Endodermal cell (in vitro differentiated cells): ENCODE results near the gene CFAP46. TPM values are rescaled to one million over a fixed set of nuclear protein-coding genes. Genes with fewer than 3 reads are reported as not detected.

Experiments
- DNase-seq: peaks from one replicate; pipeline ENCODE4 v3.0.0-alpha.2; 2017
- H3K27ac ChIP-seq: 2 replicates; pipeline ENCODE4 v1.5.1; 2013; ENCODE audit warnings: mild to moderate bottlenecking, low read depth, low read length, moderate library complexity
- H3K27me3 ChIP-seq: 2 replicates; pipeline ENCODE4 v1.6.1; 2013; ENCODE audit warnings: mild to moderate bottlenecking, low read length, moderate library complexity; ENCODE audit not compliant: insufficient read depth, control insufficient read depth, poor library complexity, severe bottlenecking
- H3K36me3 ChIP-seq: 2 replicates; pipeline ENCODE4 v1.7.0; 2013; ENCODE audit warnings: mild to moderate bottlenecking, low read length, moderate library complexity; ENCODE audit not compliant: control insufficient read depth, insufficient read depth
- H3K4me1 ChIP-seq: one replicate; pipeline ENCODE4 v1.7.0; 2013; ENCODE audit warnings: low read length; ENCODE audit not compliant: control insufficient read depth, insufficient read depth
- H3K4me3 ChIP-seq: 2 replicates; pipeline ENCODE4 v1.5.1; 2013; ENCODE audit warnings: mild to moderate bottlenecking, low read length, moderate library complexity
- H3K9ac ChIP-seq: 2 replicates; pipeline ENCODE4 v1.6.1; 2013; ENCODE audit warnings: mild to moderate bottlenecking, low read length, moderate library complexity; ENCODE audit not compliant: poor library complexity, severe bottlenecking; ENCODE audit errors: extremely low read depth
- H3K9me3 ChIP-seq: 2 replicates; pipeline ENCODE4 v1.6.1; 2013; ENCODE audit warnings: mild to moderate bottlenecking, low read length, moderate library complexity; ENCODE audit not compliant: control insufficient read depth
- H3K27ac Mint-ChIP-seq: 2 replicates; pipeline ENCODE4 v1.8.0; 2020; ENCODE audit warnings: mixed read lengths
- H3K27me3 Mint-ChIP-seq: 2 replicates; pipeline ENCODE4 v1.8.0; 2021; ENCODE audit warnings: mild to moderate bottlenecking, mixed read lengths; ENCODE audit not compliant: insufficient read depth
- H3K36me3 Mint-ChIP-seq: 2 replicates; pipeline ENCODE4 v1.8.0; 2020; ENCODE audit warnings: low read depth, mixed read lengths
- H3K4me1 Mint-ChIP-seq: 2 replicates; pipeline ENCODE4 v1.8.0; 2020; ENCODE audit warnings: mixed read lengths
- H3K4me3 Mint-ChIP-seq: 2 replicates; pipeline ENCODE4 v1.8.0; 2020; ENCODE audit warnings: mild to moderate bottlenecking, moderate library complexity, mixed read lengths
- H3K9me3 Mint-ChIP-seq: 2 replicates; pipeline ENCODE4 v1.8.0; 2020; ENCODE audit warnings: mild to moderate bottlenecking, mixed read lengths
- CTCF ChIP-seq: fragments of 200-600 bp; sonication (generic); conservative IDR thresholded peaks from 2 replicates; pipeline ENCODE4 v1.5.0; 2021; ENCODE audit warnings: antibody characterized with exemption, mild to moderate bottlenecking
- WGBS, 2 experiments: methylation state at CpG; one replicate each; pipeline versions ENCODE4 v1.1.5 to v1.1.7; 2013; ENCODE audit warnings: missing lambda C conversion rate in 2 of 2, mixed read lengths in 1 of 2; ENCODE audit not compliant: insufficient coverage in 1 of 2, insufficient read length in 1 of 2; 5-methylcytosine and 5-hydroxymethylcytosine counted together
- total RNA-seq, 2 donors: library from RNA; stranded (reverse); fragmentation: NEBNext Ultra II Directional in 1 of 2; extraction: Animal tissue kit (Norgen Biotek cat#: 25700) in 1 of 2; gene quantifications; 2 replicates in 1 of 2; 3 replicates in 1 of 2; pipeline ENCODE4 v1.2.1, GENCODE V29; 2021

Gene CFAP46
- total RNA-seq, 2 donors from 2014 or later: 9.9 to 10.5 TPM

DNA sequence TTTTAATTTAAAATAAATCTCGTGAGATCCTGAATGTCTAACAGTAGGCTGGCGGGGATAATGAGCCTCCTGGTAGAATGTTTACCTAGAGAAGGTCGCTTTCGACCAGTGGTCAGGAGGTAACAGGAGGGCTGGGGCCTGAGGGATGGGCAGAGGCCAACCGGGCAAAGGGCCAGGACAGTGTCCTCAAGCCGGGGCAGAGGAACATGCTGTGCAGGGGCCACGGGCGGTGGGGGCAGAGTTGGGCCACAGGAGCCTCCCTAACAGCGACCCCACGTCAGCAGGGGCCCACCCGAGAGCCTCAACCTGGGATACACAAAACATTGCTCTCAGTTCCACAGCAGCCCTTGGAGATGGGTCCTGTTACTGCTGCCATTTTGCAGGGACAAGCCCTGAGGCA, 14.5 kb downstream of the CFAP46 start:
- 92 to 100% methylated on average over 3 to 11 of the region's 11 CpGs for WGBS, 2 experiments
- peaks cover 4% of the 10 kb centered on the region for H3K4me1 Mint-ChIP-seq
- H3K27ac Mint-ChIP-seq: no peak overlapping the region

DNA sequence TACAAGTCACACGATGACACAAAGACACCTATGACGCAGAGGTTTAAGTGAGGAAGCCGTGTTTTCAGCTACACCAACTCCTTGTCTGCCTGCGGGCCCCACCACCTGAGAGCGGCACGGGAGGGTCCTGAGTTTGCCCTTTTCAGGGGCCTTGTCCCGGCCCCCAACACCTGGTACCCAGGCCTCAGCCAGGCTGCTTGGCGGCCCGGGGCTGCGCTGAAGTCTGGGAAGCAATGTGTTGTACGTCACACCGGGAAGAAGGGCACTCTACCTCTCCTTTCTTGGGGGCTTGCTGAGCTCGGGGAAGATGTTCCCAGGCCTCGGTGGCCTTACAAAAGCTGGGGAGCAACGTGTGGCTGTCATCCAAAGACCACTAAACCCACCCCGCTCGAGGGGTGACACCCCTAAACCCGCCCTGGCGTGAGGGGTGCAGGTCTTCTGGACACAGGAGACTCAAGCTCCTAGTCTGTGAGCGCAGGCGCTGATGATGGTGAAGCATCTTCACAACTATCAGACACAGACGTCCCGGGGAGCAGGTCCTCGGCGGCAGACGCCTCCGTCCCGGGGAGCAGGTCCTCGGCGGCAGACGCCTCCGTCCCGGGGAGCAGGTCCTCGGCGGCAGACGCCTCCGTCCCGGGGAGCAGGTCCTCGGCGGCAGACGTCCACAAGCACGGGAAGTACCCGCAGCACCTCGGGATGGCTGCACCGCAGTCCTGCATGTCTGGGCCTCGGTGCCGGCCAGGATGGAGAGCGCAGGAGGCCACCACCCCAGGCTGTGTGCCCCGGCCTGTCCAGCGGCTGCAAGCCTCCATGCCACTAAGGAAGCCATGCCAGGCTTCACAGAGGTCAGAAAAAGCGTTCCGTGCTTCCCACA, 15.4 kb downstream of the CFAP46 start:
- TF ChIP-seq CTCF: no peak
- Mint-ChIP-seq H3K27me3 (no peaks in the 10 kb centered on the region), H3K9me3 (no peaks in the 10 kb centered on the region), H3K4me1 (no peaks in the 10 kb centered on the region), H3K27ac (no peak overlapping the region), H3K4me3 (no peak overlapping the region), H3K36me3 (no peaks in the 10 kb centered on the region)
- Histone ChIP-seq H3K27me3 (no peaks in the 10 kb centered on the region), H3K36me3 (peaks cover 5% of the 10 kb centered on the region), H3K27ac (no peak overlapping the region), H3K9ac (no peak overlapping the region), H3K9me3 (no peaks in the 10 kb centered on the region), H3K4me3 (no peak overlapping the region), H3K4me1 (no peaks in the 10 kb centered on the region)
- DNase-seq: no peak
- WGBS, 2 experiments: 93 to 95% methylated on average over 29 to 52 of the region's 52 CpGs

More for the DNA sequence above, 14.5 kb downstream of the CFAP46 start:
- Histone ChIP-seq H3K9ac (no peak overlapping the region), H3K4me3 (no peak overlapping the region), H3K4me1 (no peaks in the 10 kb centered on the region), H3K27ac (no peak overlapping the region), H3K27me3 (no peaks in the 10 kb centered on the region), H3K36me3 (peaks cover 5% of the 10 kb centered on the region), H3K9me3 (no peaks in the 10 kb centered on the region)
- Mint-ChIP-seq H3K27me3 (no peaks in the 10 kb centered on the region), H3K4me3 (no peak overlapping the region), H3K9me3 (no peaks in the 10 kb centered on the region), H3K36me3 (no peaks in the 10 kb centered on the region)
- no peak for TF ChIP-seq CTCF
- DNase-seq: no peak

GRCh38 chr10:132926070-132926469, 16.3 kb downstream of the CFAP46 start:
- H3K4me1 Mint-ChIP-seq: no peaks in the 10 kb centered on the region
- H3K27ac ChIP-seq: no peak overlapping the region
- no peak overlapping the region for H3K4me3 Mint-ChIP-seq
- H3K9me3 Mint-ChIP-seq: no peaks in the 10 kb centered on the region
- no peak overlapping the region for H3K27ac Mint-ChIP-seq
- 94 to 95% methylated on average over 12 to 21 of the region's 21 CpGs for WGBS, 2 experiments
- H3K4me1 ChIP-seq: no peaks in the 10 kb centered on the region
- no peak for TF ChIP-seq CTCF
- H3K36me3 Mint-ChIP-seq: no peaks in the 10 kb centered on the region
- no peak overlapping the region for H3K9ac ChIP-seq
- H3K27me3 ChIP-seq: no peaks in the 10 kb centered on the region
- H3K27me3 Mint-ChIP-seq: no peaks in the 10 kb centered on the region
- DNase-seq: no peak
- H3K4me3 ChIP-seq: no peak overlapping the region
- peaks cover 5% of the 10 kb centered on the region for H3K36me3 ChIP-seq
- H3K9me3 ChIP-seq: no peaks in the 10 kb centered on the region
